Measurements from ENCODE around the gene SPRED2. TPM values are rescaled to one million over a fixed set of nuclear protein-coding genes. Genes with fewer than 3 reads are reported as not detected.

SPRED2 gene
- total RNA-seq, 4 donors from 2014 or later = 15.6 to 63.0 (median 44.8) TPM

DNA sequence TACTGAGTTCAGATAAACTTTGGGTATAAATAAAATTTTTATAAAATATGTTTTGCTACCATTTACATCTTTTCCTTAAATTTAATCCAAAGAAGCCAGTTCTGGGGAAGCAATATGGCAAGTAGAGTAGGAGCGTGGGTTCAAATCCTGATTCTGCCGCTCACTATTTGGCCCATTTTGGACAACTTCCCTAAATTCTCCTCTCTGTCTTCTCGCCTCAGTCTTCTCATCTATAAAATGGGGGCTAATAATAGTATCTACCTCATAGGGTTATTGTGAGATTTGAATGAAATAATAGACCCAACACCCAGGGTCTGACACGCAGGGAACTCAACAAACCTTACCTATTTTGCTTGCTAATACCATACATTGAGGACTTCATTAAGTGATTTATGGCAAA lies 145.0 kb downstream of the SPRED2 start:
- TF ChIP-seq, protein P1, sequence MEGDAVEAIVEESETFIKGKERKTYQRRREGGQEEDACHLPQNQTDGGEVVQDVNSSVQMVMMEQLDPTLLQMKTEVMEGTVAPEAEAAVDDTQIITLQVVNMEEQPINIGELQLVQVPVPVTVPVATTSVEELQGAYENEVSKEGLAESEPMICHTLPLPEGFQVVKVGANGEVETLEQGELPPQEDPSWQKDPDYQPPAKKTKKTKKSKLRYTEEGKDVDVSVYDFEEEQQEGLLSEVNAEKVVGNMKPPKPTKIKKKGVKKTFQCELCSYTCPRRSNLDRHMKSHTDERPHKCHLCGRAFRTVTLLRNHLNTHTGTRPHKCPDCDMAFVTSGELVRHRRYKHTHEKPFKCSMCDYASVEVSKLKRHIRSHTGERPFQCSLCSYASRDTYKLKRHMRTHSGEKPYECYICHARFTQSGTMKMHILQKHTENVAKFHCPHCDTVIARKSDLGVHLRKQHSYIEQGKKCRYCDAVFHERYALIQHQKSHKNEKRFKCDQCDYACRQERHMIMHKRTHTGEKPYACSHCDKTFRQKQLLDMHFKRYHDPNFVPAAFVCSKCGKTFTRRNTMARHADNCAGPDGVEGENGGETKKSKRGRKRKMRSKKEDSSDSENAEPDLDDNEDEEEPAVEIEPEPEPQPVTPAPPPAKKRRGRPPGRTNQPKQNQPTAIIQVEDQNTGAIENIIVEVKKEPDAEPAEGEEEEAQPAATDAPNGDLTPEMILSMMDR (IDR thresholded peaks at IDR 0.05) = no peak
- TF ChIP-seq POLR2A (IDR thresholded peaks at IDR 0.05) = no peak
- no peak overlapping the region for H3K4me3 ChIP-seq
- no peaks in the 10 kb centered on the region for H3K36me3 ChIP-seq
- no peak for DNase-seq
- H3K9me3 ChIP-seq = no peaks in the 10 kb centered on the region
- no peaks in the 10 kb centered on the region for H3K27me3 ChIP-seq
- no peaks in the 10 kb centered on the region for H3K4me1 ChIP-seq
- H3K27ac ChIP-seq = no peak overlapping the region
- intact Hi-C loops (cut with DNase I; ENCODE audit: low total_unique reads) = no loop called here

DNA sequence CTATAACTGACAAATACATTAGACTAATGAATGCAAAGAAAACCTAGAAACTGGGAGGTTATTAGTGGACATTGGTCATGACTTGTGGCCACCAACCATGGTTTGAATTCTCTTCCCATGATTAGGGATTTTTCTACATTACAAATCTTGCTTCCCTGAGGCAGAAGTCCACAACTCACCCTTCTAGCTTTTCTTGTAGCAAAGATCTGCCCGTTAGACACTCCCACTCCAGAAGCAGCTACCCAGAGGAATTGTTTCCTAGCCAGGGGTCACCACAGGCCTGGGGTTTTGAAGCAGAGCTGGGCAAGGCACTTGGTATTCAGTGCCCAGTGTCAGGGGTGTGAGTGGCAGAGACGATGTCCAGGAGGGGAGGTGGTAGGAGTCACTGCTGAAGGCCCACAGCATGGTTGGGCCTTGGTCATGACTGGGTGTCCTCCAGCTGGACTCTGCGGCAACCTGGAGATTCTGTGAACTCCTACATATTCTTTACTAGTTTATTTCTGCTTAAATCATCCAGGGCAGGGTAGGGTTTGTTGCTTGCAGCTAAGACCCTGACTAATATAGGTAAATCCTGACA lies 149.8 kb downstream of the SPRED2 start:
- no peak overlapping the region for H3K27ac ChIP-seq
- no peak for TF ChIP-seq POLR2A (IDR thresholded peaks at IDR 0.05)
- no peak for DNase-seq

GRCh38 chr2:65281627-65282351 lies 150.6 kb downstream of the SPRED2 start:
- Histone ChIP-seq H3K4me1 (no peaks in the 10 kb centered on the region), H3K27me3 (no peaks in the 10 kb centered on the region), H3K4me3 (no peak overlapping the region), H3K27ac (no peak overlapping the region), H3K36me3 (no peaks in the 10 kb centered on the region), H3K9me3 (no peaks in the 10 kb centered on the region)
- intact Hi-C loops (cut with DNase I; ENCODE audit: low total_unique reads) = no loop called here
- peak; percentile 36 to 58 for DNase-seq
- TF ChIP-seq POLR2A (IDR thresholded peaks at IDR 0.05) = no peak
- TF ChIP-seq, protein P1 (IDR thresholded peaks at IDR 0.05) = no peak

More for the DNA sequence above, 149.8 kb downstream of the SPRED2 start:
- H3K9me3 ChIP-seq = no peaks in the 10 kb centered on the region
- H3K27me3 ChIP-seq = no peaks in the 10 kb centered on the region
- H3K36me3 ChIP-seq = no peaks in the 10 kb centered on the region
- H3K4me3 ChIP-seq = no peak overlapping the region
- no peaks in the 10 kb centered on the region for H3K4me1 ChIP-seq
- intact Hi-C loops (cut with DNase I; ENCODE audit: low total_unique reads) = no loop called here

- no peaks in the 10 kb centered on the region for H3K36me3 ChIP-seq
- intact Hi-C loops (cut with DNase I; ENCODE audit: low total_unique reads) = no loop called here
- DNase-seq = no peak
- H3K4me3 ChIP-seq = no peak overlapping the region
- no peaks in the 10 kb centered on the region for H3K4me1 ChIP-seq
- H3K27ac ChIP-seq = no peak overlapping the region
- H3K27me3 ChIP-seq = no peaks in the 10 kb centered on the region
- TF ChIP-seq, protein P1 (IDR thresholded peaks at IDR 0.05) = no peak
- TF ChIP-seq POLR2A (IDR thresholded peaks at IDR 0.05) = no peak
- no peaks in the 10 kb centered on the region for H3K9me3 ChIP-seq
Measured at GRCh38 chr2:65279756-65280155, 152.6 kb downstream of the SPRED2 start.

- H3K27ac ChIP-seq = no peak overlapping the region
- H3K9me3 ChIP-seq = no peaks in the 10 kb centered on the region
- H3K4me1 ChIP-seq = no peaks in the 10 kb centered on the region
- no peak for TF ChIP-seq POLR2A (IDR thresholded peaks at IDR 0.05)
- TF ChIP-seq, protein P1 (IDR thresholded peaks at IDR 0.05) = no peak
- intact Hi-C loops (cut with DNase I; ENCODE audit: low total_unique reads) = no loop called here
- H3K36me3 ChIP-seq = no peaks in the 10 kb centered on the region
- no peak overlapping the region for H3K4me3 ChIP-seq
- H3K27me3 ChIP-seq = no peaks in the 10 kb centered on the region
- no peak for DNase-seq
Measured at GRCh38 chr2:65278531-65278981, 153.8 kb downstream of the SPRED2 start.

All from uterus (tissue), 4 donors.